Aorta (tissue), 5 donors: ENCODE results near the gene KCNH6. TPM values are rescaled to one million over a fixed set of nuclear protein-coding genes. Genes with fewer than 3 reads are reported as not detected.

Source experiments
- ATAC-seq: fragments of 200-7000 bp; cut with Tn5 transposase; one replicate; pipeline ENCODE4 v1.9.1; 2022; ENCODE audit warnings: moderate library complexity; ENCODE audit not compliant: low FRiP score
- DNase-seq, 2 donors: peaks; one replicate each; pipeline ENCODE4 v3.0.0-alpha.2; 2020
- H3K27ac ChIP-seq, 2 donors: one replicate each; pipeline ENCODE4 v1.5.1; 2013; ENCODE audit warnings: low read length in 2 of 2, mild to moderate bottlenecking in 2 of 2, moderate library complexity in 2 of 2, control low read depth in 1 of 2, inconsistent platforms in 1 of 2, low read depth in 1 of 2
- H3K27me3 ChIP-seq, 2 donors: one replicate each; pipeline ENCODE4 v1.6.1; 2013; ENCODE audit warnings: control low read depth in 1 of 2, low read length in 1 of 2, mild to moderate bottlenecking in 1 of 2, moderate library complexity in 1 of 2; ENCODE audit not compliant: insufficient read depth in 2 of 2, control insufficient read depth in 1 of 2
- H3K36me3 ChIP-seq, 2 donors: one replicate each; pipeline ENCODE4 v1.6.1; 2013; ENCODE audit warnings: control low read depth in 1 of 2, low read length in 1 of 2, mild to moderate bottlenecking in 1 of 2; ENCODE audit not compliant: insufficient read depth in 2 of 2, control insufficient read depth in 1 of 2
- H3K4me1 ChIP-seq, 2 donors: one replicate each; pipeline ENCODE4 v1.6.1; 2013; ENCODE audit warnings: low read length in 2 of 2, control low read depth in 1 of 2, mild to moderate bottlenecking in 1 of 2, moderate library complexity in 1 of 2; ENCODE audit not compliant: insufficient read depth in 2 of 2, control insufficient read depth in 1 of 2
- H3K4me3 ChIP-seq, 2 donors: one replicate each; pipeline ENCODE4 v1.5.1; 2013; ENCODE audit warnings: low read length in 2 of 2, control low read depth in 1 of 2, mild to moderate bottlenecking in 1 of 2
- H3K9me3 ChIP-seq: one replicate; pipeline ENCODE4 v1.6.1; 2013; ENCODE audit warnings: mild to moderate bottlenecking, low read length; ENCODE audit not compliant: control insufficient read depth
- WGBS, 2 donors: extraction: QIAGEN DNeasy Blood & Tissue Kit; methylation state at CpG; one replicate each; pipeline ENCODE4 v1.1.7; 2013; 5-methylcytosine and 5-hydroxymethylcytosine counted together
- intact Hi-C, 2 donors: fragments of 100-400 bp; cut with DNase I; formaldehyde crosslinking; loops; one replicate each; pipeline versions ENCODE4 v1.14.2 to v1.15.0; 2022
- polyA plus RNA-seq, 2 donors: library from polyadenylated mRNA; stranded (reverse); fragments of 200-250 nt; gene quantifications; one replicate each; pipeline ENCODE4 v1.2.3, GENCODE V29; 2013
- total RNA-seq, 2 donors: library from RNA; stranded (reverse); fragmentation: NEBNext Ultra II Directional; extraction: Animal tissue kit (Norgen Biotek cat#: 25700); gene quantifications; one replicate each; pipeline ENCODE4 v1.2.1, GENCODE V29; 2021
- donor health status: healthy with polysubstance abuse.
- donor health status: Bipolar disorder and iron deficiency.
- donor health status: DM: no; HTN: no; CAD: no.
- donor health status: DM: no; HTN: no; CAD: no.
- donor health status: DM: yes; HTN: yes; CAD: no.

KCNH6 gene
- total and polyA plus RNA-seq, 4 donors, result not detected

GRCh38 chr17:63555500-63556156 lies 32.5 kb downstream of the KCNH6 start:
- Histone ChIP-seq H3K4me3 (no peak overlapping the region), H3K36me3 (no peaks in the 10 kb centered on the region), H3K9me3 (no peaks in the 10 kb centered on the region), H3K27ac (no peak overlapping the region), H3K27me3 (no peaks in the 10 kb centered on the region), H3K4me1 (peaks cover 2 to 9% of the 10 kb centered on the region in 2 donors)
- intact Hi-C loops, result no loop called here
- ATAC-seq (no peak), DNase-seq (no peak)
- WGBS, 2 donors, result 47 to 58% methylated on average over 7 of the region's 7 CpGs

GRCh38 chr17:63557416-63557815 lies 34.3 kb downstream of the KCNH6 start:
- no peaks in the 10 kb centered on the region for H3K27me3 ChIP-seq
- DNase-seq, result no peak
- H3K27ac ChIP-seq, result no peak overlapping the region
- no peak for ATAC-seq
- intact Hi-C loops, result no loop called here
- WGBS, 2 donors, result 96 to 98% methylated on average over 2 of the region's 2 CpGs
- H3K4me1 ChIP-seq, result peaks cover 2 to 6% of the 10 kb centered on the region in 2 donors
- H3K36me3 ChIP-seq, result no peaks in the 10 kb centered on the region
- H3K9me3 ChIP-seq, result no peaks in the 10 kb centered on the region
- H3K4me3 ChIP-seq, result no peak overlapping the region

GRCh38 chr17:63558441-63558840 lies 35.3 kb downstream of the KCNH6 start:
- no peak for DNase-seq
- intact Hi-C loops, result no loop called here
- Histone ChIP-seq H3K4me1 (peaks cover 0 to 2% of the 10 kb centered on the region in 2 donors), H3K9me3 (no peaks in the 10 kb centered on the region), H3K36me3 (no peaks in the 10 kb centered on the region), H3K4me3 (no peak overlapping the region), H3K27me3 (no peaks in the 10 kb centered on the region), H3K27ac (no peak overlapping the region)
- WGBS, 2 donors, result 85 to 87% methylated on average over 3 of the region's 3 CpGs
- no peak for ATAC-seq

- Histone ChIP-seq H3K36me3 (no peaks in the 10 kb centered on the region), H3K4me1 (no peaks in the 10 kb centered on the region), H3K4me3 (no peak overlapping the region), H3K9me3 (no peaks in the 10 kb centered on the region), H3K27me3 (no peaks in the 10 kb centered on the region), H3K27ac (no peak overlapping the region)
- ATAC-seq (no peak), DNase-seq (no peak)
- intact Hi-C loops, result no loop called here
Observed at GRCh38 chr17:63561819-63562218, 38.7 kb downstream of the KCNH6 start.

- no peaks in the 10 kb centered on the region for H3K27me3 ChIP-seq
- ATAC-seq (no peak), DNase-seq (no peak)
- H3K9me3 ChIP-seq, result no peaks in the 10 kb centered on the region
- intact Hi-C loops, result no loop called here
- H3K36me3 ChIP-seq, result no peaks in the 10 kb centered on the region
- no peak overlapping the region for H3K4me3 ChIP-seq
- H3K27ac ChIP-seq, result no peak overlapping the region
- 94 to 97% methylated on average over 2 of the region's 2 CpGs for WGBS, 2 donors
- no peaks in the 10 kb centered on the region for H3K4me1 ChIP-seq
Observed at GRCh38 chr17:63563339-63563738, 40.2 kb downstream of the KCNH6 start.

GRCh38 chr17:63564562-63564961 lies 41.4 kb downstream of the KCNH6 start:
- Histone ChIP-seq H3K4me1 (no peaks in the 10 kb centered on the region), H3K36me3 (peaks cover 3% of the 10 kb centered on the region in 2 donors), H3K9me3 (no peaks in the 10 kb centered on the region), H3K27me3 (no peaks in the 10 kb centered on the region), H3K4me3 (no peak overlapping the region), H3K27ac (no peak overlapping the region)
- WGBS, 2 donors, result 95 to 99% methylated on average over 5 of the region's 5 CpGs
- intact Hi-C loops, result no loop called here
- DNase-seq (no peak), ATAC-seq (no peak)

GRCh38 chr17:63567229-63567628 lies 44.1 kb downstream of the KCNH6 start:
- WGBS, 2 donors, result 79 to 89% methylated on average over 1 of the region's 1 CpG
- Histone ChIP-seq H3K9me3 (no peaks in the 10 kb centered on the region), H3K4me1 (no peaks in the 10 kb centered on the region), H3K27me3 (no peaks in the 10 kb centered on the region), H3K4me3 (no peak overlapping the region), H3K36me3 (peaks cover 3% of the 10 kb centered on the region in 2 donors), H3K27ac (no peak overlapping the region)
- no peak for ATAC-seq
- DNase-seq, result no peak
- intact Hi-C loops, result no loop called here

- Histone ChIP-seq H3K9me3 (no peaks in the 10 kb centered on the region), H3K4me1 (no peaks in the 10 kb centered on the region), H3K27ac (no peak overlapping the region), H3K4me3 (no peak overlapping the region), H3K36me3 (peaks cover 3% of the 10 kb centered on the region in 2 donors), H3K27me3 (no peaks in the 10 kb centered on the region)
- WGBS, 2 donors, result 75 to 79% methylated on average over 8 of the region's 8 CpGs
- intact Hi-C loops, result no loop called here
- DNase-seq (no peak), ATAC-seq (no peak)
Observed at GRCh38 chr17:63568563-63568962, 45.4 kb downstream of the KCNH6 start.

GRCh38 chr17:63571632-63572310 lies 48.6 kb downstream of the KCNH6 start:
- H3K27me3 ChIP-seq, result no peaks in the 10 kb centered on the region
- intact Hi-C loops, result no loop called here
- H3K9me3 ChIP-seq, result no peaks in the 10 kb centered on the region
- H3K4me3 ChIP-seq, result no peak overlapping the region
- WGBS, 2 donors, result 76 to 77% methylated on average over 1 of the region's 1 CpG
- DNase-seq, result no peak
- ATAC-seq, result no peak
- H3K27ac ChIP-seq, result no peak overlapping the region
- no peaks in the 10 kb centered on the region for H3K4me1 ChIP-seq
- peaks cover 3% of the 10 kb centered on the region in 2 donors for H3K36me3 ChIP-seq
